Measurements from ENCODE around the gene CBFA2T3.

Gene CBFA2T3

DNA sequence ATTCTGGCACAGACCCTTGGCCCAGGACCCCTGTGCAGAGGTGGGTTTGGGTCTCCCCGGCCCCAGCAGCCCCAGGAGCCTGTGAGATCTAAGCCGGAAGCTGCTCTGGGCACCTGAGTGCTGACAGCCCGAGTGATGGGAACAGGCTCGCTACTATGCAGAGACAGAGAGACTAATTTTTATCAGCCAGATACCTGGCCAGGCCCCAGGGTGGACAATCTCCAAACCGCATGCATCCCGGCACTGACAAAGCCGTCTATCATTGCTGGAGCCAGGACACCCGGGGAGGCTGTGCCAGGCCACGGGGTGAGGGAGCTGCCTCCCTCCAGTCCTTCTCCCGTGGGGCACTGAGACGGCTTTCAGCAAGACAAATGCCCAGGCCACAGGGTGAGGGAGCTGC, 25.0 kb downstream of the CBFA2T3 start:
- Mint-ChIP-seq H3K4me1 (peaks cover 3% of the 10 kb centered on the region), H3K27me3 (peaks cover 6% of the 10 kb centered on the region), H3K27ac (peak overlapping the region in 1 of 2 donors; percentile 54), H3K4me3 (no peak overlapping the region), H3K9me3 (no peaks in the 10 kb centered on the region)
- peak; percentile 12 for ATAC-seq
- DNase-seq: no peak

DNA sequence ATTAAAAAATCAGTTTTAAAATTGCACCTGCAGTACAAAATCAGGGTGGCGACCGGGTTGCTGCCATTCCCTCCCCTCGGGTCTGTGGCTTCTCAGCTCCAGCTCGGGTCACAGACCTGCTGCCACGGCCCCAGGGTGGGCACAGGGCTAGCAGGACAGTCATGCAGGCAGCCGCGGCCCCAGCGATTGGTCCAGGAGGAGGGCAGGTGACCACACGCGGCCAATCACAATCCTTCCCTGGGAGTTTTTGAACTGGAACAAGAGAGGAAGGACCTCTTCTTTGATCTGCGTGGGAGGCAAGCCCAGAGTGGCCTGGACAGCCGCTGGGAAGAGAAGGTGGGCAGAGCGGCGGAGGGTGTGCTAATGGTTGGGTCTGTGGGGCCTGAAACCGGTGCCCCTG, 25.5 kb downstream of the CBFA2T3 start:
- Mint-ChIP-seq H3K4me1 (no peaks in the 10 kb centered on the region), H3K4me3 (no peak overlapping the region), H3K27me3 (peaks cover 3% of the 10 kb centered on the region), H3K27ac (peak overlapping the region in 1 of 2 donors; percentile 54), H3K9me3 (no peaks in the 10 kb centered on the region)
- DNase-seq: no peak
- no peak for ATAC-seq

GRCh38 chr16:88948781-88949490, 28.1 kb downstream of the CBFA2T3 start:
- no peaks in the 10 kb centered on the region for H3K9me3 Mint-ChIP-seq
- no peak overlapping the region for H3K27ac Mint-ChIP-seq
- H3K4me1 Mint-ChIP-seq: no peaks in the 10 kb centered on the region
- ATAC-seq: no peak
- no peak for DNase-seq
- H3K4me3 Mint-ChIP-seq: no peak overlapping the region
- peaks cover 27% of the 10 kb centered on the region for H3K27me3 Mint-ChIP-seq

DNA sequence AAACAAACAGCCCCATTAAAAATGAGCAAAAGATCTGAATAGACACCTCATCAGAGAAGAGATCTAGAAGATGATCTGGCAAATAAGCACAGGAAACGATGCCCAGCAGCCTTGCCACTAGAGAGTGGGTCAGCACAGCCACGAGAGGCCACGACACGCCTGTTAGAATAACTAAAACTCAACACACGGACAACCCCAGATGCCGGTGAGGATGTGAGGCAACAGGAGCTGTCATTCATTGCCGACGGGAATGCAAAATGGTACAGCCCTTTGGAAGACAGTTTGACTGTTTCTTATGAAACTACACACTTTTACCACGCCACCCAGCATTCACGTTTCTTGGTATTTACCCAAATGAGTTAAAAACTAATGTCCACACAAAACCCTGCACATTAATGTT, 31.5 kb downstream of the CBFA2T3 start:
- no peaks in the 10 kb centered on the region for H3K9me3 Mint-ChIP-seq
- no peaks in the 10 kb centered on the region for H3K4me1 Mint-ChIP-seq
- no peak for ATAC-seq
- H3K27ac Mint-ChIP-seq: no peak overlapping the region
- no peak overlapping the region for H3K4me3 Mint-ChIP-seq
- no peak for DNase-seq
- H3K27me3 Mint-ChIP-seq: peaks cover 50% of the 10 kb centered on the region

DNA sequence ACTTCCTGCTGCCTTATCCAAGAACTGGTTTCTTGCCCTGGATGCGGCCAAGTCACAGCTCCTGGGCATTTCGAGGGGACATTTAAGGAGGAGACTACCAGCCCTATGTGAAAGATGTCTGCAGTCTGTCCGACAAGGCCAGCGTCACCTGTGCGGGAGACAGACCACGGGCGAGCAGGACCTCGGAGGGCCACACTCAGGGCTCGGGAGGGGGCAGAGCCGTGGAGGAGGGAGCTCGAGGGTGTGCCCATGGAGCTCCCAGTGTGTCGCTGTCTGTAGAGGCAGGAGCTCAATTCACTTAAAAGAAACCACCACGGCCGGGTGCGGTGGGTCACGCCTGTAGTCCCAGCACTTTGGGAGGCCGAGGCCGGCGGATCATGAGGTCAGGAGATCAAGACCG, 33.3 kb downstream of the CBFA2T3 start:
- no peak overlapping the region for H3K4me3 Mint-ChIP-seq
- ATAC-seq: no peak
- no peak for DNase-seq
- H3K4me1 Mint-ChIP-seq: peaks cover 14% of the 10 kb centered on the region
- no peak overlapping the region for H3K27ac Mint-ChIP-seq
- no peaks in the 10 kb centered on the region for H3K9me3 Mint-ChIP-seq
- peaks cover 68% of the 10 kb centered on the region for H3K27me3 Mint-ChIP-seq

- DNase-seq (no peak), ATAC-seq (no peak)
- Mint-ChIP-seq H3K27me3 (peaks cover 73% of the 10 kb centered on the region), H3K9me3 (no peaks in the 10 kb centered on the region), H3K4me3 (no peak overlapping the region), H3K27ac (no peak overlapping the region), H3K4me1 (peaks cover 15% of the 10 kb centered on the region)
Measured at GRCh38 chr16:88943131-88943664, 33.8 kb downstream of the CBFA2T3 start.

DNA sequence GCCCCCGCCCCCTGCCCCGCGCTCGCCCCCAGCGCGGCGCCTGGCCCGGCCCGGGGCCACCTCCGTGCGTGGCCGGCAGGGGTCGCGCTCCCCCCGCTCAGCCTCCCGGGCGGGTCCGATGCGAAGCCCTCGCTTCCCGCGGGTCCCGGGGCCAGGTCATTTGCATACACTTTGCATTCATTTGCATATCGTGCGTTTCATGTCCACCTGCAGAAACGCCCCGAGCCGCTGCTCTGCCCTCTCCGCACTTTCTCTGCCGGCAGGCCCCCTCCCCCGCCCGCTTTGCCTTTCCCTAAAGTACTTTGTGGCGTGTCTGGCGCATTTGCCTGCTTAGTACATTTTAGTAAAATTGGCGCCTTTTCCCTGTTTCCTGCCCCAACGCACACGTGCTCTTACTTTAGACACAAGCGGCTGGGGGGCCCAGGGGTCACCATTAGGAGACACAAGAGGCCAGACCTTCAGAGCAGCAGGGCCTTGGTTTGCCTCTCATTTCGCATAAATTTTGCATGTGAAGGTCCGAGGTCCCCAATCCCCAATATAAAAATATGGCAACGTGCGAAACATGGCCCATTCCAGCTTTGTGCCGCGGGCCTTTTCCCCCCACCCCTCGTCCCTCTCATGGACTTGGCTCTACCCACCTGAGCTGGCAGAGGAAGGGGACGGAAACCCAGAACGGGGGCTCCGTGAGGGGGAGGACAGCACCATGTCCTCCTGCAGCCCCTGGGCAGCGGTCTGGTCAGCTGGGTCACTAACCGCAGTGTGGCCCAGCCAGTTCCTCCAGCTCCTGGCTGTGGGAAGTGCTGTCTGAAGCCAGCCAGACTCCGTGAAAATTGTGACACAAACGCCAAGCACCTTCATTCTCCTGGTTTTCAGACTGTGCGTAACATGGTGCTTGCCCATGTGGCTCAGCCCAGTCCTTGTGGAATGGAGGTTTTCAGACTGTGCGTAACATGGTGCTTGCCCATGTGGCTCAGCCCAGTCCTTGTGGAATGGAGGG, 34.8 kb downstream of the CBFA2T3 start:
- peaks cover 15% of the 10 kb centered on the region for H3K4me1 Mint-ChIP-seq
- no peaks in the 10 kb centered on the region for H3K9me3 Mint-ChIP-seq
- peaks cover 83% of the 10 kb centered on the region for H3K27me3 Mint-ChIP-seq
- peak; percentile 53 to 57 for DNase-seq
- no peak overlapping the region for H3K27ac Mint-ChIP-seq
- H3K4me3 Mint-ChIP-seq: peak overlapping the region; percentile 55
- ATAC-seq: peak; percentile 75

DNA sequence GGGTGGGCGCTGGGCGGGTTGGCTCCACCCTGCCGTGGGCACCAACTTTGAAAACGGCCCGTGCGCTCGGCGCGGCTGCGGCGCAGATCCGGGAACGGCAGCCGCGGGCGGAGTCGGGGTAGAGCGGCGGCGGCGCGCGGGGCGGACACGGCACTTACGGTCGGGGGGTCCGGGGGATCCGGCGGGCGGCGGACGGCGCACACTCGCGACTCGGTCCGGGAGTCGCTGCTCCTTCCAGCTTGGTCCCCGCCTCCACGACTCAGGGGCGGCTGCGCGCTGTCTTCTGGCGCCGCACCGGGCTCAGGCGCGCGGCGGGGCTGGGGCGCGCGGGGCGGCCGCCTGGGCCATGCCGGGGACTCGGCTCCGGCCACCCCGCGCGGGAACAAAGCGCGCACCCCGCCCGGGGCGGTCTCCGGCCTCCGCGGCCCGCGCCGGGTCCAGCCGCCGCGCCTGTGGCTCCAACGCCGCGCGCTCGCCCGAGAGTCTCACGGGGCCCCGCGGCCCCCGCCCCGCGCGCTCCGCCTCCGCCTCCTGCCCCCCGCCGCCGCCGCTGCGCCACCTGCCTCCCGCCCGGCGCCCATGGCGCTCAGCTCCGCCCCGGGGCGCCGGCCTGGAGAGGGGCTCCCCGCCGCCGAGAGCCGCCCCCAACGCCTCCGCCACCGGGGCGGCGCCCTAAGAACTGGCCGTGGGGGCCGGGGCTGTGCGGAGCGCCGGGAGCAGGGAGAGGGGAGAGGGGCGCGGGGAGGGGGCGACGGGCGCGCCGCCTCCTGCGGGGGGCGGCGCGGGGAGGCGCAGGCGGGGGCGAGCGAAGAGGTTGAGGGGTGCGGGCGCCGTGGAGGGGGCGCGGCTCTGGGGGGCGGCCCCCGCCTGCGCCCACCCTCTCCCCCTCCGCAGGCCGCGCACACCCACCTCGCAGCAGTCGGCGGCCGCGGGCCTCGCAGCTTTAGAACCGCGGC, 35.9 kb downstream of the CBFA2T3 start:
- peak; percentile 33 for ATAC-seq
- no peak for DNase-seq
- Mint-ChIP-seq H3K27ac (no peak overlapping the region), H3K9me3 (no peaks in the 10 kb centered on the region), H3K4me1 (peaks cover 15% of the 10 kb centered on the region), H3K27me3 (peaks cover 89% of the 10 kb centered on the region), H3K4me3 (peak overlapping the region in 1 of 2 donors; percentile 39)

DNA sequence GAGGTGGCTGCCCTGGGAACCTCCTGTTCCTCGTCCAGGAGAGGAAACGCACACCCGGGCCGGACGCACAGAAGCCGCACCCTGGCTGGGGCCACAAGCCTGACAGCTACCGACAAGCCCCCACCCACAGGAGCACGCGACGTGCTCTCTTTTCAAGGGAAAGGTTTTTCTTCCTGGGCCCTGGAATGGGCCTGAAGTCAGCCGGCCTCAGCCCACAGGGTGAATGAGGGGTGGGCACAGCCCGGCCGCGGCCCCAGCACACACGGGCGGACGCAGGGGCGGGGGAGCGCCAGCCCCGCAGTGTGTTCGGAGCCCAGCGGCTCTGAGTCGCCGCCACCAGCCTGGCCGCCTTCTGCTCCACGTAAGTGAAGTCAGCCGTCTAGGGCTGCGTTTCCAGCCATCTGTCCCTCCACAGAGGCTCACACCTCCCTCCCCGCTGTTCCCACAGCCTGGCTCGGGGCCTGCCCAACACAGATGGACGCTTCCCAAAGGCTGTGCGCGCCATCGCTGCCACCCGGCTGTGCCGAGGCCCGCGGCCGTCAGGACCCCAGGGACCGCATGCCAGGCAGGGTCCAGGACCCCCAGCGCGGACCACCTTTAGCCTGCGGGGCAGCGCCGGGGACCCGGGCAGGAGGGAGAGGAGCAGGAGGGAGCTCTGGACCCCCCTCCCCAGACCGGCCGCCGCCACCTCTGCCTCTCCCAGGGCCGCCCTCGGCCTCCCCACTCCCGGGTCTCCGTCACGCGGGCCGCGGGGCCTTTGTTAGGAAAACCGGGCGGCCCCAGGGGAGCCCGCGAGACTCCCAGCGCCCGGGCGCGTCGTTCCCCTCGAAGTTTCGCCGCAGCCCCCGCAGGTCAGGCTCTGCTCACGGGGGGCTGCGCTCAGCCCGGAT, 36.8 kb downstream of the CBFA2T3 start:
- Mint-ChIP-seq H3K4me1 (peaks cover 15% of the 10 kb centered on the region), H3K27me3 (peaks cover 89% of the 10 kb centered on the region), H3K9me3 (no peaks in the 10 kb centered on the region), H3K27ac (no peak overlapping the region), H3K4me3 (peak overlapping the region in 1 of 2 donors; percentile 75)
- no peak for DNase-seq
- ATAC-seq: no peak

DNA sequence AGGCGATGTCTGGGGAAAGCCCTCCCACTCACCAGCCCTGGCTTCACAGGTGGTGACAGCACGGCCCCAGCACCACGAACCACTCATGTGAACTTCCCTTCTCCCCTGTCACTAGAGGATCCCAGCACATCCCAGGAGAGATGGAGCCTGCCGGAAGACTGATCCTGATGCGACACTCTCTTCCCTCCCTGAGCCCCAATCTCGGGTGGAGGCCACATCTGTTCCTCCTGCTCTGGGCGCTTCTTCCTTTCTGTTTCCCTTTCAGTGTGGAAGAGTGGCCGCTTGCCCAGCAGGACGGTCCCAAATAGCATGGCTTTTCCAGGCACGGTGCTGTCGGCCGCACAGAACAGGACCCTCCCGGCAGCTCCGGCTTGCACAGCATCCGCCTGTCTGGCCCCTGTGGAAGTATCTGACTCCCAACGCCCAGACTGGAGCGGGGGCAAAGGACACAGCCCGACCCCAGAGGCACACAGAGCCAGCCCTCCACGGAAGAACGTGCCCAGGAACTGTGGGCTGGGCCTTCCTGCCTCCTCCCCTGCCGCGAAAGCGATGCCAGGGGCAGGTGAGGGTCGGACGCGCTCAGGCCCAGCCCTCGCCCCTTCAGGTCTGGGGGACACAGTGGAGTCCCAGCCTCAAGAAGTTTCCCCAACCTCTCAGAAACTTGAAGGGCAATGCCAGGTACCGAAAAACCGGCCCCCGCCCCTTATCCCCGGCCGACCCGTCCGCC, 37.6 kb downstream of the CBFA2T3 start:
- Mint-ChIP-seq H3K4me1 (peaks cover 15% of the 10 kb centered on the region), H3K27ac (no peak overlapping the region), H3K27me3 (peaks cover 89% of the 10 kb centered on the region), H3K9me3 (no peaks in the 10 kb centered on the region), H3K4me3 (peak overlapping the region; percentile 4 to 75)
- DNase-seq (no peak), ATAC-seq (no peak)

GRCh38 chr16:88938777-88939244, 38.2 kb downstream of the CBFA2T3 start:
- Mint-ChIP-seq H3K27me3 (peaks cover 87% of the 10 kb centered on the region), H3K27ac (no peak overlapping the region), H3K4me1 (peaks cover 15% of the 10 kb centered on the region), H3K4me3 (peak overlapping the region; percentile 4 to 75), H3K9me3 (no peaks in the 10 kb centered on the region)
- ATAC-seq (peak; percentile 38), DNase-seq (no peak)

DNA sequence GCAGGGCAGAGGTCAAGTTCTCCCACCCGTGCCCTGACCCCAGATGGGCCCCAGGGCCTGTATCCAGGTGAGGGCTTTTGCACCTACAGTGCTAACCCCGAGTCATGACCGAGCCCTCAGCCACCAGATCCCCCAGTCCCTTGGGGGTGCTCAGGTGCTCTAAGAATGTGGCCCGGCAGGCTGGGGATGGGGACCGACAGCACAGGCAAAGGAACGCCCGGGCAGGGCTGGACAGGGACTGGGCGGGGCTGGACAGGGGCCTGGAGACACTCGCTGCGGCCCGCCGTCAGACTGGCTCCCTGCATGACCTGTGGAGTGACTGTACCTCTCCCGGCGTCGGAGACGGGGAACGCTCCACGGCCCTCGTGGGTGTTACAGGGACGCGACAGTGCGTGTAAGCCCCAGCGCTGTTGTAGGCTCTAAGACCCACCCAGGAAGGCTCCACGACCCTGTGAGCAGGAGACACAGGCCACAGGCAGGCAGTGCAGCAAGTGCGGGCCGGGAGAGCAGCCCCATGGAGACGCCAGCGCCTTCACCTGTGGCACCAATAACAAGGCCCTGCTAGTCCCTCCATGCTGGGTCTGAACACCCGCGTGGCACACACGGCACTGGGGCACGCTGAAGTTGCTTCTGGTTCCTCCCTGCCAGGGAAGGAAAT, 38.8 kb downstream of the CBFA2T3 start:
- DNase-seq (no peak), ATAC-seq (no peak)
- peaks cover 81% of the 10 kb centered on the region for H3K27me3 Mint-ChIP-seq
- no peaks in the 10 kb centered on the region for H3K9me3 Mint-ChIP-seq
- peaks cover 15% of the 10 kb centered on the region for H3K4me1 Mint-ChIP-seq
- H3K27ac Mint-ChIP-seq: no peak overlapping the region
- H3K4me3 Mint-ChIP-seq: no peak overlapping the region

- Mint-ChIP-seq H3K9me3 (no peaks in the 10 kb centered on the region), H3K4me3 (no peak overlapping the region), H3K27ac (no peak overlapping the region), H3K27me3 (peaks cover 71% of the 10 kb centered on the region), H3K4me1 (peaks cover 15% of the 10 kb centered on the region)
- DNase-seq (no peak), ATAC-seq (no peak)
Measured at GRCh38 chr16:88937206-88937621, 39.8 kb downstream of the CBFA2T3 start.
